Measurements from ENCODE around the gene GHRL. TPM values are rescaled to one million over a fixed set of nuclear protein-coding genes. Genes with fewer than 3 reads are reported as not detected.

Gene GHRL
- total RNA-seq, 2 donors from 2014 or later = 3.6 to 4.2 TPM

- 1 to 2% methylated on average over 11 to 32 of the region's 32 CpGs for WGBS, 2 donors
- no peaks in the 10 kb centered on the region for H3K36me3 ChIP-seq (replicated peaks in 1 of 2; ENCODE audit: insufficient read depth in 1 of 2, low read depth in 2 of 2)
- no peaks in the 10 kb centered on the region for H3K27me3 ChIP-seq
- TF ChIP-seq POLR2A (IDR thresholded peaks at IDR 0.05) = peak in 1 of 3 donors; percentile 10
- TF ChIP-seq CTCF (IDR thresholded peaks at IDR 0.05) = no peak
- no peaks in the 10 kb centered on the region for H3K9me3 ChIP-seq
- H3K4me3 ChIP-seq = peak overlapping the region; percentile 45 to 65
- no peak for ATAC-seq
- H3K27ac ChIP-seq = peak overlapping the region; percentile 75 to 91 (median 85)
- intact Hi-C loops (cut with DNase I) = no loop called here
- peak; percentile 16 to 24 (median 22) for DNase-seq
- H3K4me1 ChIP-seq = peaks cover 36% of the 10 kb centered on the region
Observed at GRCh38 chr3:10248984-10249748, 43.6 kb downstream of the GHRL start.

GRCh38 chr3:10248184-10248983 lies 44.4 kb downstream of the GHRL start, which contains the start of gene TATDN2:
Gene TATDN2, plus strand, starts transcription at chr3:10248459. Its CDS starts 742 bp downstream, at chr3:10249201.
- intact Hi-C loops (cut with DNase I) = no loop called here
- ATAC-seq (peak; percentile 99), DNase-seq (peak; percentile 96 to 97 (median 97))
- H3K4me3 ChIP-seq = peak within 1 kb of the TSS; percentile 45 to 65
- peaks cover 28% of the 10 kb centered on the region for H3K4me1 ChIP-seq
- TF ChIP-seq CTCF (IDR thresholded peaks at IDR 0.05) (no peak), POLR2A (IDR thresholded peaks at IDR 0.05) (peak; percentile 56 to 85 (median 75))
- peak within 1 kb of the TSS; percentile 75 to 91 (median 85) for H3K27ac ChIP-seq
- no peaks in the 10 kb centered on the region for H3K27me3 ChIP-seq
- no peaks in the 10 kb centered on the region for H3K36me3 ChIP-seq (replicated peaks in 1 of 2; ENCODE audit: insufficient read depth in 1 of 2, low read depth in 2 of 2)
- no peaks in the 10 kb centered on the region for H3K9me3 ChIP-seq
- 0% methylated on average over 67 of the region's 80 CpGs; no CpG with 5 or more reads in 1 of the 2 donors for WGBS, 2 donors

GRCh38 chr3:10247679-10248183 lies 45.0 kb downstream of the GHRL start:
- H3K27ac ChIP-seq = peak overlapping the region in 2 of 4 donors; percentile 89 to 91
- DNase-seq = peak in 1 of 4 donors; percentile 26
- H3K9me3 ChIP-seq = no peaks in the 10 kb centered on the region
- intact Hi-C loops (cut with DNase I) = no loop called here
- peaks cover 21% of the 10 kb centered on the region for H3K4me1 ChIP-seq
- WGBS, 2 donors = 36 to 42% methylated on average over 14 of the region's 14 CpGs
- ATAC-seq = no peak
- H3K27me3 ChIP-seq = no peaks in the 10 kb centered on the region
- no peak for TF ChIP-seq CTCF (IDR thresholded peaks at IDR 0.05)
- TF ChIP-seq POLR2A (IDR thresholded peaks at IDR 0.05) = no peak
- H3K4me3 ChIP-seq = peak overlapping the region; percentile 45 to 65
- H3K36me3 ChIP-seq (replicated peaks in 1 of 2; ENCODE audit: insufficient read depth in 1 of 2, low read depth in 2 of 2) = no peaks in the 10 kb centered on the region

GRCh38 chr3:10245081-10245712 lies 47.5 kb downstream of the GHRL start:
- DNase-seq = no peak
- TF ChIP-seq POLR2A (IDR thresholded peaks at IDR 0.05) (no peak), CTCF (IDR thresholded peaks at IDR 0.05) (no peak)
- no peak for ATAC-seq
- Histone ChIP-seq H3K9me3 (no peaks in the 10 kb centered on the region), H3K36me3 (replicated peaks in 1 of 2; ENCODE audit: insufficient read depth in 1 of 2, low read depth in 2 of 2) (no peaks in the 10 kb centered on the region), H3K4me3 (no peak overlapping the region), H3K27me3 (no peaks in the 10 kb centered on the region), H3K4me1 (peaks cover 10% of the 10 kb centered on the region), H3K27ac (no peak overlapping the region)
- intact Hi-C loops (cut with DNase I) = no loop called here
- WGBS, 2 donors = 88% methylated on average over 6 of the region's 6 CpGs

Measured in body of pancreas (tissue), 4 donors.